Neural progenitor cell (in vitro differentiated cells): ENCODE data around the gene FANCD2. TPM values are rescaled to one million over a fixed set of nuclear protein-coding genes. Genes with fewer than 3 reads are reported as not detected.
"Not testable (repeated sequence)": the region's sequence is repeated elsewhere in the genome, so short reads cannot be mapped to it uniquely, and the experiment has no call there.

Experiments used
- DNase-seq: peaks from one replicate; pipeline ENCODE4 v3.0.0-alpha.2; 2016; ENCODE audit warnings: low spot score
- H2AFZ ChIP-seq: fragments of 200-600 bp; sonication (generic); replicated peaks from 2 replicates; pipeline ENCODE4 v1.6.1; 2016; ENCODE audit warnings: antibody characterized with exemption
- H3F3A ChIP-seq: fragments of 200-600 bp; sonication (generic); 2 replicates; pipeline ENCODE4 v1.6.1; 2016; ENCODE audit warnings: antibody characterized with exemption, low read depth
- H3K27ac ChIP-seq: fragments of 200-600 bp; sonication (generic); 2 replicates; pipeline ENCODE4 v1.5.1; 2016; ENCODE audit warnings: mild to moderate bottlenecking
- H3K27me3 ChIP-seq: fragments of 200-600 bp; sonication (generic); 2 replicates; pipeline ENCODE4 v1.6.1; 2016; ENCODE audit warnings: mild to moderate bottlenecking, moderate library complexity
- H3K36me3 ChIP-seq: fragments of 200-600 bp; sonication (generic); 2 replicates; pipeline ENCODE4 v1.5.1; 2016
- H3K4me1 ChIP-seq: fragments of 200-600 bp; sonication (generic); 2 replicates; pipeline ENCODE4 v1.6.1; 2016; ENCODE audit warnings: mixed run types
- H3K4me2 ChIP-seq: fragments of 200-600 bp; sonication (generic); 2 replicates; pipeline ENCODE4 v1.6.1; 2016
- H3K4me3 ChIP-seq: fragments of 200-600 bp; sonication (generic); 2 replicates; pipeline ENCODE4 v1.5.1; 2016
- H3K79me2 ChIP-seq: fragments of 200-600 bp; sonication (generic); 2 replicates; pipeline ENCODE4 v1.6.1; 2016; ENCODE audit warnings: low read depth
- H3K9ac ChIP-seq: fragments of 200-600 bp; sonication (generic); 2 replicates; pipeline ENCODE4 v1.6.1; 2016
- H3K9me3 ChIP-seq: fragments of 200-600 bp; sonication (generic); 2 replicates; pipeline ENCODE4 v1.5.1; 2016; ENCODE audit warnings: low read depth
- H4K20me1 ChIP-seq: fragments of 200-600 bp; sonication (generic); 2 replicates; pipeline ENCODE4 v1.6.1; 2016; ENCODE audit warnings: low read depth
- H3K27ac Mint-ChIP-seq: 3 replicates; pipeline ENCODE4 v1.8.0; 2021; ENCODE audit warnings: mixed read lengths
- H3K27me3 Mint-ChIP-seq: 2 replicates; pipeline ENCODE4 v1.8.0; 2022; ENCODE audit warnings: low read depth, mild to moderate bottlenecking, inconsistent platforms, moderate library complexity, mixed read lengths; ENCODE audit not compliant: insufficient read depth
- H3K36me3 Mint-ChIP-seq: 3 replicates; pipeline ENCODE4 v1.8.0; 2021; ENCODE audit warnings: mixed read lengths
- H3K4me1 Mint-ChIP-seq: 3 replicates; pipeline ENCODE4 v1.8.0; 2021; ENCODE audit warnings: mixed read lengths
- H3K4me3 Mint-ChIP-seq: 3 replicates; pipeline ENCODE4 v1.8.0; 2021; ENCODE audit warnings: mild to moderate bottlenecking, moderate library complexity, mixed read lengths
- H3K9me3 Mint-ChIP-seq: 3 replicates; pipeline ENCODE4 v1.8.0; 2020; ENCODE audit warnings: mixed read lengths
- EZH2 ChIP-seq: fragments of 200-600 bp; sonication (generic); IDR thresholded peaks from 2 replicates; pipeline ENCODE4 v1.6.1; 2017; ENCODE audit warnings: antibody characterized with exemption, mild to moderate bottlenecking, moderate library complexity
- EZH2phosphoT487 ChIP-seq: fragments of 200-600 bp; sonication (generic); IDR thresholded peaks from 2 replicates; pipeline ENCODE4 v1.6.1; 2017; ENCODE audit warnings: antibody characterized with exemption
- total RNA-seq: library from RNA; depleted of rRNA; stranded (reverse); fragments of >200 nt; gene quantifications from 2 replicates; pipeline ENCODE4 v1.2.3, GENCODE V29; 2015; ENCODE audit warnings: low replicate concordance
- TF ChIP-seq, protein P1 (sequence below): fragments of 200-600 bp; sonication (generic); IDR thresholded peaks from 2 replicates; pipeline ENCODE4 v1.5.1; 2017; ENCODE audit warnings: antibody characterized with exemption, mild to moderate bottlenecking

Gene FANCD2
- total RNA-seq, 1 donor from 2014 or later: 117 TPM

DNA sequence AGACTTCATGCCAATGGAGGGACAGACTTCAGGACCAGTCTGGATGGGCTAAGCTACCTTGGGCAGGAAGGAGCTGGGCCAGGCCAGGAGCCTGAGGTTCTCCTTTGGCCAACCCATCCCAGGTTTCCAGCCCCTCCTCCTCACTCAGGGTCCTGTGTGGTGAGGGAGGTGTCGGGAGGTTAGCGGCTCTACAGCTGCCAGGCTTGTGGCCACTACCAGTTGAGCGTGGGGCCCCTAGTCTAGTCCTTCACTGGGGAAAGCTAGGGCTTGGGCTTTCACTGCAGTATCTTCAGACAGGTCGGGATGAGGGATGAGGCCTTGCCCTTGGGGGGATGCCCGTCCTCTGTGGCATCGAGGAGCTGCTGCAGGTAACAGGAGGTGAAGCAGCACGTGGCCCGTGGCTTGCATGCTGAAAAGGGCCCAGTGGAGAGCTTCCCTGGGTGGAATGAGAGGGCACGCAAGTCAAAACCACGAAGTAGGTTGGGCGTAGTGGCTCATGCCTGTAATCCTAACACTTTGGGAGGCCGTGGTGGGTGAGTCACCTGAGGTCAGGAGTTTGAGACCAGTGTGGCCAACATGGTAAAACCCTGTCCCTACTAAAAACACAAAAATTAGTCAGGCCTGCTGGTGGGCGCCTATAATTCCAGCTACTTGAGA, 8.5 kb upstream of the FANCD2 start:
- Mint-ChIP-seq H3K4me1 (no peaks in the 10 kb centered on the region), H3K27ac (no peak overlapping the region), H3K27me3 (peaks cover 2% of the 10 kb centered on the region), H3K4me3 (no peak overlapping the region), H3K36me3 (peaks cover 6% of the 10 kb centered on the region), H3K9me3 (no peaks in the 10 kb centered on the region)
- TF ChIP-seq, protein P1, sequence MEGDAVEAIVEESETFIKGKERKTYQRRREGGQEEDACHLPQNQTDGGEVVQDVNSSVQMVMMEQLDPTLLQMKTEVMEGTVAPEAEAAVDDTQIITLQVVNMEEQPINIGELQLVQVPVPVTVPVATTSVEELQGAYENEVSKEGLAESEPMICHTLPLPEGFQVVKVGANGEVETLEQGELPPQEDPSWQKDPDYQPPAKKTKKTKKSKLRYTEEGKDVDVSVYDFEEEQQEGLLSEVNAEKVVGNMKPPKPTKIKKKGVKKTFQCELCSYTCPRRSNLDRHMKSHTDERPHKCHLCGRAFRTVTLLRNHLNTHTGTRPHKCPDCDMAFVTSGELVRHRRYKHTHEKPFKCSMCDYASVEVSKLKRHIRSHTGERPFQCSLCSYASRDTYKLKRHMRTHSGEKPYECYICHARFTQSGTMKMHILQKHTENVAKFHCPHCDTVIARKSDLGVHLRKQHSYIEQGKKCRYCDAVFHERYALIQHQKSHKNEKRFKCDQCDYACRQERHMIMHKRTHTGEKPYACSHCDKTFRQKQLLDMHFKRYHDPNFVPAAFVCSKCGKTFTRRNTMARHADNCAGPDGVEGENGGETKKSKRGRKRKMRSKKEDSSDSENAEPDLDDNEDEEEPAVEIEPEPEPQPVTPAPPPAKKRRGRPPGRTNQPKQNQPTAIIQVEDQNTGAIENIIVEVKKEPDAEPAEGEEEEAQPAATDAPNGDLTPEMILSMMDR: no peak
- TF ChIP-seq EZH2phosphoT487 (no peak), EZH2 (no peak)
- H3K9me3 ChIP-seq: no peaks in the 10 kb centered on the region
- H3K9ac ChIP-seq: no peak overlapping the region
- no peaks in the 10 kb centered on the region for H4K20me1 ChIP-seq
- no peak overlapping the region for H3K4me3 ChIP-seq
- no peaks in the 10 kb centered on the region for H3K36me3 ChIP-seq
- H3K4me1 ChIP-seq: no peaks in the 10 kb centered on the region
- no peak overlapping the region for H3K27ac ChIP-seq
- H3K79me2 ChIP-seq: no peaks in the 10 kb centered on the region
- H3K4me2 ChIP-seq: no peak overlapping the region
- H3K27me3 ChIP-seq: no peaks in the 10 kb centered on the region
- H3F3A ChIP-seq: no peaks in the 10 kb centered on the region
- no peak for DNase-seq
- no peak overlapping the region for H2AFZ ChIP-seq

DNA sequence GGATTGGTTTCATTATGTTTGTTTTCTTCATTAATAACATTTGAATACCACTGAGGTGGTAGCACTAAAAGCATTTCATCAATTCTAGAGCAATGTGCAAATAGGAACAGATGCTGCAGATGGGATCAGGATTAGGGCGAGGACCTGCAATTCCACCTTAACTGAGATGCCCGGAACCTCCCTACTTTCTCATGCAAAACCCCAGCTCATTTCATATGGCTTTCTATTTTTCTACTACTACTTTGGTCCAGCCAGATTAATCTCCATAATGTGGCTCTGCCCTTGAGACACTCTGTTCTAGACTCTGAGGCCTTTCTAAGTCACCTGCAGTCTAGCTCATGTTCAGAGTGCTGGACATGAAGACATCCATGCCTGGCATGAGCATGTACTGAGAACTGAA, 7.4 kb upstream of the FANCD2 start:
- not testable (repeated sequence) for H3F3A ChIP-seq, H3K4me1 ChIP-seq, H3K9me3 Mint-ChIP-seq, H3K9ac ChIP-seq, H3K79me2 ChIP-seq, H3K27ac ChIP-seq, H2AFZ ChIP-seq, H3K4me2 ChIP-seq, H3K36me3 ChIP-seq, H3K9me3 ChIP-seq, DNase-seq, H3K4me1 Mint-ChIP-seq, H3K27me3 Mint-ChIP-seq, H3K27me3 ChIP-seq, H3K4me3 Mint-ChIP-seq, H3K27ac Mint-ChIP-seq, H3K4me3 ChIP-seq, H4K20me1 ChIP-seq, H3K36me3 Mint-ChIP-seq

DNA sequence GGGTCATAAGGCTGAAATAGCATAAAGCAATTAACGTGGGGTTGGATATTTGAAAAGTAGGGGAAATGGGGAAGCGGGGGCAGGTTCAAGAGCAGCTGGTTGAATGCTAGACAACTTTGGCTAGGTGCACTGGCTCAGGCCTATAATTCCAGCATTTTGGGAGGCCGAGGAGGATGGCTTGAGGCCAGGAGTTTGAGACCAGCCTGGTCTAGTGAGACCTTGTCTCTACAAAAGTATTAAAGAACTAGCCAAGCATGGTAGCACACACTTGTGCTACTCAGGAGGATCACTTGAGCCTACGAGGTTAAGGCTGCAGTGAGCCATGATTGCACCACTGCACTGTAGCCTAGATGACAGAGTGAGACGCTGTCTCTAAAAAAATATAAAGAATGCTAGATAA, 6.9 kb upstream of the FANCD2 start:
- H4K20me1 ChIP-seq: no peaks in the 10 kb centered on the region
- H3K9ac ChIP-seq: no peak overlapping the region
- Mint-ChIP-seq H3K27ac (no peak overlapping the region), H3K4me3 (no peak overlapping the region), H3K9me3 (no peaks in the 10 kb centered on the region), H3K27me3 (peaks cover 5% of the 10 kb centered on the region), H3K36me3 (peaks cover 9% of the 10 kb centered on the region), H3K4me1 (no peaks in the 10 kb centered on the region)
- no peaks in the 10 kb centered on the region for H3K4me1 ChIP-seq
- H3F3A ChIP-seq: no peaks in the 10 kb centered on the region
- H3K4me2 ChIP-seq: no peak overlapping the region
- H3K9me3 ChIP-seq: no peaks in the 10 kb centered on the region
- H3K36me3 ChIP-seq: no peaks in the 10 kb centered on the region
- H3K4me3 ChIP-seq: no peak overlapping the region
- no peaks in the 10 kb centered on the region for H3K27me3 ChIP-seq
- no peak overlapping the region for H2AFZ ChIP-seq
- H3K27ac ChIP-seq: no peak overlapping the region
- H3K79me2 ChIP-seq: peaks cover 3% of the 10 kb centered on the region
- TF ChIP-seq EZH2 (no peak), EZH2phosphoT487 (no peak)
- TF ChIP-seq, protein P1: no peak
- DNase-seq: no peak

DNA sequence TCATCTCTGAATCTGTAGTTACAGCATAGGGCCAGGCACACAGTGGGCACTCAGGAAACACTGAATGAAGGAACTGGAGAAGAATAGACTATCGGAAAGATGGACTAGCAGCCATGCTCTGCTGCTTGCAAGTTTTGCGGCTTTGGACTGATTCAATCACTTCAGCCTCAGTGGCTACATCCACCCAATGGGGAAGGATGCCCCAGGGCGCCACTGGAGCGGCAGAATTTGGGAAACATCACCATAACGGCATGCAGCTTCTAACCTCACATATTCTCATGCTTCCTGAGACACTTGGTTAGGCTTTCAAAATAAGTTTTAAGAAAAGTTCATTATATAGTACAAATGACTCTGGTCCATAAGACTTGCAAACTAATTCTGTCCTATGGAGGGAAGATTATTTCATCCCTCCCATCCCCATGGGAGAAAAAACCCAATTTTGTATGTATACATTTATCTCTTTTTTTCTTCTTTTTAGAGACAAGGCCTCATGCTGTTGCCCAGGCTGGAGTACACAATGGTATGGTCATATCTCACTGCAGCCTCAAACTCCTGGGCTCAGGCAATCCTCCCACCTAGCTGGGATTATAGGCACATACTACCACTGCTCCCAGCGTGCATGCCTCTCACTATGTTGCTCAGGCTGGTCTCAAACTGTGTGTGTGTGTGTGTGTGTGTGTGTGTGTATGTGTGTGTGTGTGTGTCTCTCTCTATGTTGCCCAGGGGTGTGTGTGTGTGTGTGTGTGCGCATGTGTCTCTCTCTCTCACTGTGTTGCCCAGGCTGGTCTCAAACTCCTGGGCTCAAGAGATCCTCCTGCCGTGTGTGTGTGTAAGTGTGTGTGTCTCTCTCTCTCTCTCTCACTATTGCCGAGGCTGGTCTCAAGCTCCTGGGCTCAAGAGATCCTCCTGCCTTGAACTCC, 4.1 kb upstream of the FANCD2 start:
- peaks cover 9% of the 10 kb centered on the region for H3K4me1 ChIP-seq
- DNase-seq: no peak
- Mint-ChIP-seq H3K9me3 (no peaks in the 10 kb centered on the region), H3K36me3 (peaks cover 9% of the 10 kb centered on the region), H3K27ac (no peak overlapping the region), H3K4me3 (no peak overlapping the region), H3K27me3 (peaks cover 5% of the 10 kb centered on the region), H3K4me1 (peaks cover 12% of the 10 kb centered on the region)
- H3K9me3 ChIP-seq: no peaks in the 10 kb centered on the region
- peaks cover 12% of the 10 kb centered on the region for H3F3A ChIP-seq
- H3K27ac ChIP-seq: no peak overlapping the region
- TF ChIP-seq EZH2phosphoT487 (no peak), EZH2 (no peak)
- TF ChIP-seq, protein P1: no peak
- no peak overlapping the region for H3K9ac ChIP-seq
- no peaks in the 10 kb centered on the region for H3K27me3 ChIP-seq
- no peak overlapping the region for H3K4me2 ChIP-seq
- H3K4me3 ChIP-seq: no peak overlapping the region
- peaks cover 4% of the 10 kb centered on the region for H4K20me1 ChIP-seq
- H2AFZ ChIP-seq: no peak overlapping the region
- peaks cover 27% of the 10 kb centered on the region for H3K79me2 ChIP-seq
- H3K36me3 ChIP-seq: no peaks in the 10 kb centered on the region
